Gastrocnemius medialis (tissue), 4 donors: ENCODE measurements around the gene TMEM74B.

Source experiments
- CTCF ChIP-seq, 5 experiments: fragments of 450-650 bp in 3 of 5; fragments of 200-600 bp in 2 of 5; sonication (generic) in 2 of 5; IDR thresholded peaks in 4 of 5; conservative IDR thresholded peaks in 1 of 5; 1 replicate in 4 of 5; 2 replicates in 1 of 5; pipeline ENCODE4 v1.5.1; 2016 to 2019; ENCODE audit warnings: antibody characterized with exemption in 5 of 5, mild to moderate bottlenecking in 3 of 5, moderate library complexity in 3 of 5
- POLR2A ChIP-seq, 2 donors: fragments of 450-650 bp; IDR thresholded peaks; one replicate each; pipeline ENCODE4 v1.6.1; 2017; ENCODE audit warnings: antibody characterized with exemption in 2 of 2, mild to moderate bottlenecking in 2 of 2, moderate library complexity in 2 of 2

- TF ChIP-seq CTCF (IDR thresholded peaks at IDR 0.05 in 4 of 5, conservative IDR thresholded peaks at IDR 0.05 in 1 of 5) (no peak), POLR2A (IDR thresholded peaks at IDR 0.05) (no peak)
Observed at GRCh38 chr20:1163105-1163504, 21.7 kb downstream of the TMEM74B start.
